Suprapubic skin (tissue), 3 donors: ENCODE results near the gene MAP6.

ENCODE experiments used
- EP300 ChIP-seq: sonication (generic); formaldehyde crosslinking; IDR thresholded peaks from one replicate; pipeline ENCODE4 v1.6.1; 2017; ENCODE audit warnings: antibody characterized with exemption
- POLR2A ChIP-seq, 2 donors: fragments of 450-650 bp; IDR thresholded peaks; one replicate each; pipeline ENCODE4 v1.6.1; 2017; ENCODE audit warnings: antibody characterized with exemption in 2 of 2, mild to moderate bottlenecking in 2 of 2, moderate library complexity in 2 of 2
- TF ChIP-seq, protein P1 (sequence below), 2 donors: fragments of 200-600 bp in 1 of 2; fragments of 450-650 bp in 1 of 2; sonication (generic) in 1 of 2; IDR thresholded peaks; one replicate each; pipeline ENCODE4 v1.5.1; 2016 to 2019; ENCODE audit warnings: antibody characterized with exemption in 2 of 2, mild to moderate bottlenecking in 1 of 2, moderate library complexity in 1 of 2

DNA sequence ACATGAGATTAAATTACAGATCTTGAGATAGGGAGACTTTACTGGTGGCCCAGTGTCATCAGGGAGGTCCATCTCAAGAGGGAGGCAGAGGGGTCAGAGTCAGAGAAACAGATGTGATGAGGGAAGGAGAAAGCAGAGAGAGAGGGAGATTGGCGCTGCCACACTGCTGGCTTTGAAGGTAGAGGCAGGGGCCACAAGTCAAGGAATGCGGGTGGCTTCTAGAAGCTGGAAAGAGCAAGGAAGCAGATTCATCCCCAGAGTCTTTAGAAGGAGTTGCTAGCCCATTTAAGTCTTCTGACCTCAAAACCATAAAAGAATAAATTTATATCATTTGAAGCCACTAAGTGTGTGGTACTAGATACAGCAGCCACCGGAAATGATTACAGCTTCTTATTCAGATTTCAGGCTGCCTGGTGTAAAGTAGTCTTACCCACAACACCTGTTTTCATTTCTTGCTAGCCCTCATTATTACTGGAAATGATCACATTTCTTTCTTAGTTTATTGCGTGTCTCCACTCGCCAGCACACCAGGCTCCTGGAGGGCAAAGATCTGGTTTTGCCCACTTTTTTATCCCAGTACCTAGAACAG is 119.4 kb downstream of the MAP6 start:
- TF ChIP-seq, protein P1, sequence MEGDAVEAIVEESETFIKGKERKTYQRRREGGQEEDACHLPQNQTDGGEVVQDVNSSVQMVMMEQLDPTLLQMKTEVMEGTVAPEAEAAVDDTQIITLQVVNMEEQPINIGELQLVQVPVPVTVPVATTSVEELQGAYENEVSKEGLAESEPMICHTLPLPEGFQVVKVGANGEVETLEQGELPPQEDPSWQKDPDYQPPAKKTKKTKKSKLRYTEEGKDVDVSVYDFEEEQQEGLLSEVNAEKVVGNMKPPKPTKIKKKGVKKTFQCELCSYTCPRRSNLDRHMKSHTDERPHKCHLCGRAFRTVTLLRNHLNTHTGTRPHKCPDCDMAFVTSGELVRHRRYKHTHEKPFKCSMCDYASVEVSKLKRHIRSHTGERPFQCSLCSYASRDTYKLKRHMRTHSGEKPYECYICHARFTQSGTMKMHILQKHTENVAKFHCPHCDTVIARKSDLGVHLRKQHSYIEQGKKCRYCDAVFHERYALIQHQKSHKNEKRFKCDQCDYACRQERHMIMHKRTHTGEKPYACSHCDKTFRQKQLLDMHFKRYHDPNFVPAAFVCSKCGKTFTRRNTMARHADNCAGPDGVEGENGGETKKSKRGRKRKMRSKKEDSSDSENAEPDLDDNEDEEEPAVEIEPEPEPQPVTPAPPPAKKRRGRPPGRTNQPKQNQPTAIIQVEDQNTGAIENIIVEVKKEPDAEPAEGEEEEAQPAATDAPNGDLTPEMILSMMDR (IDR thresholded peaks at IDR 0.05) = no peak
- no peak for TF ChIP-seq EP300
- TF ChIP-seq POLR2A (IDR thresholded peaks at IDR 0.05) = no peak
